Activated CD4-positive, alpha-beta T cell treated with anti-CD3 and anti-CD28 coated beads, Interleukin-2, amount 50 U/mL, for 1 hour (primary cell): Measurements from ENCODE around the gene GLUL.

Experiments used
- DNase-seq: peaks from one replicate; pipeline ENCODE4 v3.0.0-alpha.2; 2020

The GLUL gene

GRCh38 chr1:182391362-182392049 is at the start of gene GLUL:
GLUL (minus strand) TSS chr1:182391790; CDS start chr1:182388737, 3,053 bp downstream.
- peak; percentile 63 for DNase-seq

GRCh38 chr1:182438326-182438725 is 46.7 kb upstream of the GLUL start:
- no peak for DNase-seq

- DNase-seq: no peak
Measured at GRCh38 chr1:182433580-182433979, 42.0 kb upstream of the GLUL start.

- no peak for DNase-seq
Measured at GRCh38 chr1:182431278-182431677, 39.7 kb upstream of the GLUL start.

GRCh38 chr1:182430263-182431068 is 38.9 kb upstream of the GLUL start:
- DNase-seq: peak; percentile 7

DNA sequence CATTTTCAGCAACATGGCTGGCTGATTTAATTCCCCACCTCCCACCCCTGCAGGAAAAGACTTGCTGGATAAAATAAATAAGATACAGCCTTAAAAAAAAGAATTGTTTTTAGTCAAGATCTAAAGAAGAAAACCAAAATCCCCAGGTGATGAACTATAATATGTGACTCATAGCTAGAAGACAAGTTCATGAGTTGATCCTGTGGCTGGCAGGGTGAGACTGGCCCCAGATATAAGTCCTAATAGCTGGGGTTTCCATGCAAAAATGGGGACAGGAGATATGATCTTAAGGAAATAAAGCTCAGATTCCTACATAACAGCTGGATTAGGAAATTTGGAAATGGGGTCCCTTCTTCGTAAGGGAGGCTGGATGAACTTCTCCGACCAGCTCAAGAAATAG is 36.5 kb upstream of the GLUL start:
- no peak for DNase-seq

GRCh38 chr1:182426442-182427430 is 35.1 kb upstream of the GLUL start:
- DNase-seq: no peak

GRCh38 chr1:182415789-182416188 is 24.2 kb upstream of the GLUL start:
- no peak for DNase-seq

GRCh38 chr1:182413969-182414368 is 22.4 kb upstream of the GLUL start:
- no peak for DNase-seq

DNA sequence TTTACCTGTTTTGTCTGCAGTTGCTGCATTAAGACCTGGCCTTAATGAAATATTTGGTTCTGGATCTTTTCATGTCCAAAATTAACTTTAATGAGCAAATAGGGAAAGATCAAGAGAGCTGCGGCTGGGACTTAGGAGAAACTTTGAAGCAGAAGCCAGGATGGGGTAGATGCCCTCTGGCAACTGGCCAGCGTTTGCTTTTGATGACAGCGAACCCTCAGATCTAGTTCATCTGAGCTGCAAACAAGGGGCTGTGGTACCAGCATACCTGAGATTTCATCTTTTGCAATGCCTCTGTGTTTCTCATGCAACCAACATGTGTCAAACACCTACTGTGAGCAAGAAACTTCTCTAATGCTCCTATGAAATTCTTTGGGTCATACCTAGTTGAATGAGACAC is 21.9 kb upstream of the GLUL start:
- no peak for DNase-seq

DNA sequence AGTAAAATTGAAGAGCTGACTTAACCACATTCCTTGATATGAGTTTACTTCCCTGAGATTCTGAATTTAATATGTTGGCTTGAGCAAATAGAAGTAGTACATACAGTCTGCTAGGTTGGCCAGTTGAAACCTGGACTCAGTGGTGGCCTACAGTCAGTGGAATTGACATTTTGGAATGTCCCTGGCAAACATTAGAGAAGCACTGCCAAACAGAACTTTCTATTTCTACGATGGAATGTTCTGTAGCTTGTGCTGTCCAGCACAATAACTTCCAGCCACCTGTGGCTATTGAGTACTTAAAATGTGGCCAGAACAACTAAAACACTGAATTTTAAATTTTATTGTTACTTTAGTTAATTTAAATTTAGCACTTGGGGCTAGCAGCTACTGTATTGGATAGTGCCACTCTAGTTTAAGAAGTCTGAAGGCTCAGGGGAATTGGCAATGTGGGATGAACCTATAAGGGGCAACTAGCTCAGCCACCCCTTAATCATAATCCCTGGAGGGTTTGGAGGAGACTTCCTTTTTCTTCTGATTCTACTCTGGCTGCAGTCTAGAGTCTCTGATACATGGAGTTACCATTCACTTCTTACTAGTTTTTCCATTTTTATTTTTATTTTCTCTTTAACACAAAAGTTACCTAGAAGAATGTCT is 19.2 kb upstream of the GLUL start:
- DNase-seq: no peak

DNA sequence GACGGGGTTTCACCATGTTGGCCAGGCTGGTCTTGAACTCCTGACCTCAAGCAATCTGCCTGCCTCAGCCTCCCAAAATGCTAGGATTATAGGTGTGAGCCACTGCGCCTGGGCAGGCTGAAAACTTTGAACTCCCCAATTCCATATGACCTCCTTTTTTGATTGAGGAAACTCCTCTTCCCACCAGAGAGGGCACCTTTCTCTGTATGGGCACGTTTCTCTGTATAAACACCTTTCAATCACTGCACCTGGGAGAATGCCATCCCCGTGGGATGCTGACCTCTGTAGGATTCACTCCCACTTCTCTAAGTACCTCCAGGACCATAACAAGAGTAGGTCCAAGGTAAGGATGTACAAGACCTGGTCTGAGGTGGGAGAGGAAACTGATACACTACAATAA is 18.5 kb upstream of the GLUL start:
- no peak for DNase-seq

- no peak for DNase-seq
Measured at GRCh38 chr1:182408435-182409075, 17.0 kb upstream of the GLUL start.

- no peak for DNase-seq
Measured at GRCh38 chr1:182407724-182408123, 16.1 kb upstream of the GLUL start.

GRCh38 chr1:182406012-182406411 is 14.4 kb upstream of the GLUL start:
- DNase-seq: no peak

GRCh38 chr1:182405578-182405977 is 14.0 kb upstream of the GLUL start:
- DNase-seq: no peak

- DNase-seq: no peak
Measured at GRCh38 chr1:182404781-182405180, 13.2 kb upstream of the GLUL start.

DNA sequence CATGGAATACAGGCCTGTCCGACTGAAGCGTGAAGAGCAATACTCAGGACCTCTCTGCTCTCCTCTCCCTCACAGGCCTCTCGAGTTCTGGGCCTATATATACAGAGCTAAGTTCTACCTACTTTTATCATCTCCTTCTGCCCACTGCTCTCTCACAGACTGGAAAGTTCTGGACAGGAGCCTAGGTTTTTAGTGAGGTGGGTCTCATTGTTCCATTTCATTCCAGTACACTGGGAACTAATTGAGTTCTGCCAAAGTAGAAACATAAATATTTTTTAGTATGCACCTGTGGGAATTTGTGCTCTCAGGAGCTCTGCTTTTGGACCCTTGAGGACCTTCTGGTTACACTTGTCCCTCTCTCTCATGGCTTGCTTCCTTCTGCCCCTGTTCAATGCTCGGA is 9.0 kb upstream of the GLUL start, which contains the start of gene TEDDM1:
TEDDM1 (minus strand) TSS at position 101 of the 400 bp plus-strand sequence. CDS start 182 bp downstream, outside the sequence.
- DNase-seq: no peak

DNA sequence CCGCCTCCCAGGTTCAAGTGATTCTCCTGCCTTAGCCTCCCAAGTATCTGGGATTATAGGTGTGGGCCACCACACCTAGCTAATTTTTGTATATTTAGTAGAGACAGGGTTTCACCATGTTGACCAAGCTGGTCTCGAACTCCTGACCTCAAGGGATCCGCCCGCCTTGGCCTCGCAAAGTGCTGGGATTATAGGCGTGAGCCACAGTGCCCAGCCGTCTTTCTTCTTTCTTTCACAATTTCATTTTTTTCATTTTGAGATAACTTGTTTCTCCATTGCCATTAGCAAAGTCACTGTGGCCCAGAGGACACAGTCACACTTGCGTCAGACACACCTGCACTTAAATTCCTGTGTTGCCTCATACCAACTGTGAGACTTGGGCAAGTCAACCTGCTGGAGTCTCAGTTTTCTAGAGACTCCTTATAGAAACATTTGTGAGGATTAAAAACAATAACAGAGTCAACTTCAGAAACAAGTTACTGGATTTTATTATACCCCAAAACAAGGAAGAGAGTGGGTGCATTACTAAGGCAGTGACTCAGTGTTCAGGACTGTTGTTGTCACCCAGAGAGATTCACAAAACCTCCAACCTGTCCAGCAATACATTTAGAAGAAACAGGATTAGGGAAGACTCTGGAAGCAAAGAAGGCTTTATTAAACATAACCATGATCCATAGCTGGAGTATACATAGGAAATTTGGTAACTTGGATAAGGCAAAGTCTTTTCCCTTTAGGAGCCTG is 6.2 kb upstream of the GLUL start:
- DNase-seq: no peak

DNA sequence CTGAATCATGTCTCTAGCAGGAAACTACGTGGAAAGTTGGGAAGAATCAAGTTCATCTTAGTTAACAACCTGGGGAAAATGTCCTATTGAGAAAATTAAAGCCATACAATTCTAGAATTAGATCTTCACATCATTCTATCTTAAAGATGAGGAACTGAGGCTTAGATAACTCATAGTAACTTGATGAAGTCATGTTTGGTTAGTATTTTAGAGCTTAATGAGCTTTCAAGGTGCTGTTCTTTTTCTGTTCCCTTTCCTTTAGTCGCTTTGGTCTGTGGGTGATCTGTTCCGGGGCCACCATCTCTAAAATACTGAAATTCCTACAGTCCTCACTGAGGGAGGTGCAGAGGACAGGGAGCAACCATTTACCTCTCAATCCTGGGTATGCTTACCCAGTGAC is 4.3 kb upstream of the GLUL start:
- no peak for DNase-seq
